Mammary epithelial cell (primary cell): ENCODE data around the gene CENPU.

Experiments
- EZH2 ChIP-seq: IDR thresholded peaks from 2 replicates; pipeline ENCODE4 v1.6.1; 2012; ENCODE audit warnings: low read length, inconsistent platforms, borderline replicate concordance
- TF ChIP-seq, protein P1 (sequence below), 2 donors: IDR thresholded peaks in 1 of 2; conservative IDR thresholded peaks in 1 of 2; 2 replicates each; pipeline ENCODE4 v1.5.1; 2011 to 2012; ENCODE audit warnings: inconsistent platforms in 2 of 2, low read length in 2 of 2, mild to moderate bottlenecking in 2 of 2, control low read depth in 1 of 2, low read depth in 1 of 2; ENCODE audit not compliant: insufficient read depth in 1 of 2; ENCODE audit errors: extremely low read depth in 1 of 2

DNA sequence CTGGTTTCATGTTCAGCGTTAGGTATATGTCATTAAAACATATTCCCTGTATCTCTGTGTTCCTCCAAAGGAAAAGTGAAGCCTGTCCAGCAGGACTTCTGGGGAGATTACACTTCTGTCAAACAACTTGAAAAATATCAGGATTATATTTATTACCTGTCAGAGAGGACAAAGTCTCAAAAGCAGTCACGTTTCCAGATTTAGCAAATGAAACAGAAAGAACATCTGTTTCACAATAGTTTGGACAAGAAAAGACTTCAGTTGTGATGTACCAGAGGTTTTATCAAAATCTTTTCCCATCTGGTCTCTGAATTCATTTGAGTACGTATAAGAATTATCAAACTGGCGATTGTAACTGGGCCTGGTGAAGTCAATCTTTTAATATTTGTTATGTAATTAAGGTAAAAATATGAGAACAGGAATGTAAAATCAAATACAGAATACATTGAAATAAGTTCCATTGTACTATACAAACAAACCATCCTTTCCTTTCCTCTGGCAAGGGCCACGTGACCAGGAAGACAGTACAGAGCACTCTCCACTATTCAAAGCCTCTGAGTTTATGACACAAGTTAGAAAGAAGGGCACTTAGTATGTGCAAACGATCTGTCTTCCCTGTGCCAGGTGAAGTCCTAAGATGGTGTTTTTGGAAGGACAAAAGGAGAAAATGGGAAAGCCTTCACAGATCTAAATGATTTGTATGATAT lies 87.8 kb downstream of the CENPU start:
- TF ChIP-seq, protein P1, sequence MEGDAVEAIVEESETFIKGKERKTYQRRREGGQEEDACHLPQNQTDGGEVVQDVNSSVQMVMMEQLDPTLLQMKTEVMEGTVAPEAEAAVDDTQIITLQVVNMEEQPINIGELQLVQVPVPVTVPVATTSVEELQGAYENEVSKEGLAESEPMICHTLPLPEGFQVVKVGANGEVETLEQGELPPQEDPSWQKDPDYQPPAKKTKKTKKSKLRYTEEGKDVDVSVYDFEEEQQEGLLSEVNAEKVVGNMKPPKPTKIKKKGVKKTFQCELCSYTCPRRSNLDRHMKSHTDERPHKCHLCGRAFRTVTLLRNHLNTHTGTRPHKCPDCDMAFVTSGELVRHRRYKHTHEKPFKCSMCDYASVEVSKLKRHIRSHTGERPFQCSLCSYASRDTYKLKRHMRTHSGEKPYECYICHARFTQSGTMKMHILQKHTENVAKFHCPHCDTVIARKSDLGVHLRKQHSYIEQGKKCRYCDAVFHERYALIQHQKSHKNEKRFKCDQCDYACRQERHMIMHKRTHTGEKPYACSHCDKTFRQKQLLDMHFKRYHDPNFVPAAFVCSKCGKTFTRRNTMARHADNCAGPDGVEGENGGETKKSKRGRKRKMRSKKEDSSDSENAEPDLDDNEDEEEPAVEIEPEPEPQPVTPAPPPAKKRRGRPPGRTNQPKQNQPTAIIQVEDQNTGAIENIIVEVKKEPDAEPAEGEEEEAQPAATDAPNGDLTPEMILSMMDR (conservative IDR thresholded peaks at IDR 0.05 in 1 of 2, IDR thresholded peaks at IDR 0.05 in 1 of 2; ENCODE audit: extremely low read depth in 1 of 2, insufficient read depth in 1 of 2, low read depth in 1 of 2, low read length in 2 of 2): no peak
- TF ChIP-seq EZH2: no peak
